Heart left ventricle (tissue), 13 donors: ENCODE measurements around the gene OLFM2.
"Not testable (repeated sequence)": the region's sequence is repeated elsewhere in the genome, so short reads cannot be mapped to it uniquely, and the experiment has no call there.

Experiments used
- CTCF ChIP-seq, 12 donors: fragments of 200-600 bp; sonication (generic) in 4 of 12; IDR thresholded peaks; one replicate each; pipeline versions ENCODE4 v1.5.0 to v1.8.0; 2018 to 2022; ENCODE audit warnings: antibody characterized with exemption in 12 of 12, mild to moderate bottlenecking in 5 of 12
- POLR2A ChIP-seq, 2 donors: fragments of 450-650 bp; IDR thresholded peaks; one replicate each; pipeline ENCODE4 v1.6.1; 2017; ENCODE audit warnings: antibody characterized with exemption in 2 of 2, mild to moderate bottlenecking in 2 of 2, moderate library complexity in 2 of 2
- donor health status: ischemic (EF 13 %, LVEDD 7.1; RV severe dilation, severe dysfunction).
- donor health status: DM: no; HTN: yes; CAD: no.
- donor health status: DM: no; HTN: no; CAD: no.
- donor health status: ischemic (EF 25% LVEDD 6.9; RV normal size, moderate dysfunction).
- donor health status: ischemic (EF 25% LVEDD 5.7; RV mildly dilated, moderate dysfunction).
- donor health status: ischemic (EF 35%, LVEDD 5.7; RV mildly dilated, moderate dysfunction).
- donor health status: nonischemic (EF 11% LVEDD 7.7; RV severe dilation, severe dysfunction).
- donor health status: DM: yes; HTN: yes; CAD: no.
- donor health status: PGD.
- donor health status: ischemic (EF 29% LVEDD 5.4; RV normal size, mild dysfunction).
- donor health status: nonischemic (EF 23%, LVEDD 6.1; RV moderate dilation, normal function).

GRCh38 chr19:9843626-9844273 lies 92.6 kb downstream of the OLFM2 start:
- not testable (repeated sequence) for TF ChIP-seq CTCF, POLR2A (IDR thresholded peaks at IDR 0.05)
